HL-60 (cell line): ENCODE data around the gene PRDM16.

Source experiments
- DNase-seq, 2 experiments: peaks; one replicate each; pipeline ENCODE4 v3.0.0-alpha.2; 2010 to 2020; ENCODE audit warnings: low read depth in 1 of 2, low spot score in 1 of 2
- H3K27ac ChIP-seq: fragments of 250-450 bp; sonication (Bioruptor Pico); replicated peaks from 2 replicates; pipeline ENCODE4 v1.5.1; 2020; ENCODE audit warnings: mild to moderate bottlenecking, moderate library complexity
- H3K27me3 ChIP-seq: fragments of 250-450 bp; sonication (Bioruptor Pico); 2 replicates; pipeline ENCODE4 v1.5.1; 2021; ENCODE audit warnings: mild to moderate bottlenecking, moderate library complexity; ENCODE audit not compliant: insufficient read depth, poor library complexity, severe bottlenecking
- H3K4me3 ChIP-seq: replicated peaks from 2 replicates; pipeline ENCODE4 v1.5.1; 2011; ENCODE audit warnings: mild to moderate bottlenecking, control low read depth, low read length; ENCODE audit not compliant: insufficient read depth
- CTCF ChIP-seq: IDR thresholded peaks from one replicate; pipeline ENCODE4 v1.5.1; 2011; ENCODE audit warnings: low read length, control low read depth, inconsistent platforms; ENCODE audit not compliant: insufficient read depth
- GABPA ChIP-seq: IDR thresholded peaks from 2 replicates; pipeline ENCODE4 v1.6.1; 2012; ENCODE audit warnings: low read depth
- POLR2AphosphoS5 ChIP-seq: IDR thresholded peaks from 2 replicates; pipeline ENCODE4 v1.6.1; 2012; ENCODE audit warnings: low read depth
- SPI1 ChIP-seq: IDR thresholded peaks from 2 replicates; pipeline ENCODE4 v1.6.1; 2012; ENCODE audit warnings: low read depth, mild to moderate bottlenecking, borderline replicate concordance
- TF ChIP-seq, protein P1 (sequence below): IDR thresholded peaks from 2 replicates; pipeline ENCODE4 v1.6.1; 2012; ENCODE audit warnings: low read depth; ENCODE audit not compliant: insufficient replicate concordance

Gene PRDM16

GRCh38 chr1:3399732-3400131, 330.7 kb downstream of the PRDM16 start:
- H3K4me3 ChIP-seq, result no peak overlapping the region
- no peak for DNase-seq
- peaks cover 6% of the 10 kb centered on the region for H3K27me3 ChIP-seq
- H3K27ac ChIP-seq, result no peak overlapping the region
- TF ChIP-seq CTCF (no peak), POLR2AphosphoS5 (no peak), GABPA (no peak), SPI1 (no peak)
- TF ChIP-seq, protein P1, sequence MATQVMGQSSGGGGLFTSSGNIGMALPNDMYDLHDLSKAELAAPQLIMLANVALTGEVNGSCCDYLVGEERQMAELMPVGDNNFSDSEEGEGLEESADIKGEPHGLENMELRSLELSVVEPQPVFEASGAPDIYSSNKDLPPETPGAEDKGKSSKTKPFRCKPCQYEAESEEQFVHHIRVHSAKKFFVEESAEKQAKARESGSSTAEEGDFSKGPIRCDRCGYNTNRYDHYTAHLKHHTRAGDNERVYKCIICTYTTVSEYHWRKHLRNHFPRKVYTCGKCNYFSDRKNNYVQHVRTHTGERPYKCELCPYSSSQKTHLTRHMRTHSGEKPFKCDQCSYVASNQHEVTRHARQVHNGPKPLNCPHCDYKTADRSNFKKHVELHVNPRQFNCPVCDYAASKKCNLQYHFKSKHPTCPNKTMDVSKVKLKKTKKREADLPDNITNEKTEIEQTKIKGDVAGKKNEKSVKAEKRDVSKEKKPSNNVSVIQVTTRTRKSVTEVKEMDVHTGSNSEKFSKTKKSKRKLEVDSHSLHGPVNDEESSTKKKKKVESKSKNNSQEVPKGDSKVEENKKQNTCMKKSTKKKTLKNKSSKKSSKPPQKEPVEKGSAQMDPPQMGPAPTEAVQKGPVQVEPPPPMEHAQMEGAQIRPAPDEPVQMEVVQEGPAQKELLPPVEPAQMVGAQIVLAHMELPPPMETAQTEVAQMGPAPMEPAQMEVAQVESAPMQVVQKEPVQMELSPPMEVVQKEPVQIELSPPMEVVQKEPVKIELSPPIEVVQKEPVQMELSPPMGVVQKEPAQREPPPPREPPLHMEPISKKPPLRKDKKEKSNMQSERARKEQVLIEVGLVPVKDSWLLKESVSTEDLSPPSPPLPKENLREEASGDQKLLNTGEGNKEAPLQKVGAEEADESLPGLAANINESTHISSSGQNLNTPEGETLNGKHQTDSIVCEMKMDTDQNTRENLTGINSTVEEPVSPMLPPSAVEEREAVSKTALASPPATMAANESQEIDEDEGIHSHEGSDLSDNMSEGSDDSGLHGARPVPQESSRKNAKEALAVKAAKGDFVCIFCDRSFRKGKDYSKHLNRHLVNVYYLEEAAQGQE, result no peak

GRCh38 chr1:3401585-3402257, 332.7 kb downstream of the PRDM16 start:
- Histone ChIP-seq H3K27me3 (no peaks in the 10 kb centered on the region), H3K27ac (no peak overlapping the region), H3K4me3 (no peak overlapping the region)
- TF ChIP-seq, protein P1, result no peak
- TF ChIP-seq POLR2AphosphoS5, result no peak
- no peak for TF ChIP-seq SPI1
- no peak for TF ChIP-seq CTCF
- TF ChIP-seq GABPA, result no peak
- no peak for DNase-seq

- H3K27ac ChIP-seq, result no peak overlapping the region
- no peak overlapping the region for H3K4me3 ChIP-seq
- DNase-seq, result no peak
- H3K27me3 ChIP-seq, result no peaks in the 10 kb centered on the region
- TF ChIP-seq CTCF (no peak), SPI1 (no peak)
Measured at GRCh38 chr1:3402258-3403010, 333.4 kb downstream of the PRDM16 start.

DNA sequence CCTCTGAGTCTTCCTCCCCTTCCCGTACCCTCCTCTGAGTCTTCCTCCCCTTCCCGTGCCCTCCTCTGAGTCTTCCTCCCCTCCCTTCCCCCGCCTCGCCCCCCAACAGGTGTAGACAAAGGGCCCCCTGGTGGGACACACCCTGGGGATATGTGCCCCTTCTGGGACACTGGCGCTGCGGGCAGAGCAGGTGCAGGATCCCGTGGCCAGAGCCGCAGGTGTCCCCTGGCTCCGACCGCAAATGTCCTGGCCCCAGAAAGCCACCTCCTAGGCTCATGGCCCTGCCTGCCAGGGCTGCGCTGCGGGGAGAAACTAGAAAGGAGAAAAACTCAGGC, 334.0 kb downstream of the PRDM16 start:
- Histone ChIP-seq H3K4me3 (no peak overlapping the region), H3K27me3 (no peaks in the 10 kb centered on the region), H3K27ac (no peak overlapping the region)
- no peak for DNase-seq
- TF ChIP-seq GABPA (no peak), CTCF (no peak), SPI1 (no peak), POLR2AphosphoS5 (no peak)
- TF ChIP-seq, protein P1, result no peak
